DND-41 (cell line): ENCODE data around the gene TEX36.

Source experiments
- ATAC-seq: fragments of 200-7000 bp; cut with Tn5 transposase; 3 replicates; pipeline ENCODE4 v1.9.1; 2021; ENCODE audit warnings: low read depth; ENCODE audit not compliant: insufficient read depth
- DNase-seq: peaks from one replicate; pipeline ENCODE4 v3.0.0-alpha.2; 2020
- H2AFZ ChIP-seq: 2 replicates; pipeline ENCODE4 v1.6.0; 2012; ENCODE audit warnings: low read depth, low read length
- H3K27ac ChIP-seq: 2 replicates; pipeline ENCODE4 v1.5.1; 2012; ENCODE audit warnings: low read length, inconsistent platforms
- H3K27me3 ChIP-seq: fragments of 200-600 bp; sonication (generic); 2 replicates; pipeline ENCODE4 v1.6.0; 2012; ENCODE audit warnings: low read length, mild to moderate bottlenecking, inconsistent platforms; ENCODE audit not compliant: insufficient read depth, poor library complexity
- H3K36me3 ChIP-seq: 2 replicates; pipeline ENCODE4 v1.5.1; 2012; ENCODE audit warnings: low read length, inconsistent platforms; ENCODE audit not compliant: insufficient read depth
- H3K4me1 ChIP-seq: 2 replicates; pipeline ENCODE4 v1.5.1; 2012; ENCODE audit warnings: mild to moderate bottlenecking, low read length; ENCODE audit not compliant: insufficient read depth
- H3K4me2 ChIP-seq: 2 replicates; pipeline ENCODE4 v1.6.0; 2012; ENCODE audit warnings: mild to moderate bottlenecking, moderate library complexity, low read length, inconsistent platforms; ENCODE audit not compliant: insufficient read depth
- H3K4me3 ChIP-seq, 2 experiments: fragments of 200-600 bp in 1 of 2; shearing (Covaris generic) in 1 of 2; 2 replicates each; pipeline ENCODE4 v1.5.1; 2012 to 2016; ENCODE audit warnings: inconsistent platforms in 2 of 2, low read length in 2 of 2, mild to moderate bottlenecking in 2 of 2, low read depth in 1 of 2, moderate library complexity in 1 of 2
- H3K79me2 ChIP-seq: 2 replicates; pipeline ENCODE4 v1.6.0; 2012; ENCODE audit warnings: low read length, inconsistent platforms; ENCODE audit not compliant: insufficient read depth
- H3K9ac ChIP-seq: 2 replicates; pipeline ENCODE4 v1.6.0; 2012; ENCODE audit warnings: low read depth, mild to moderate bottlenecking, inconsistent platforms, low read length, moderate library complexity
- H3K9me3 ChIP-seq: 2 replicates; pipeline ENCODE4 v1.5.1; 2012; ENCODE audit warnings: low read length, moderate library complexity, mild to moderate bottlenecking, inconsistent platforms; ENCODE audit not compliant: insufficient read depth, severe bottlenecking
- H4K20me1 ChIP-seq: 2 replicates; pipeline ENCODE4 v1.6.0; 2012; ENCODE audit warnings: low read length; ENCODE audit not compliant: insufficient read depth
- CTCF ChIP-seq: IDR thresholded peaks from 2 replicates; pipeline ENCODE4 v1.5.1; 2012; ENCODE audit warnings: borderline replicate concordance, low read length, moderate library complexity, mild to moderate bottlenecking; ENCODE audit not compliant: poor library complexity, severe bottlenecking; ENCODE audit errors: extremely low read depth
- EZH2 ChIP-seq: IDR thresholded peaks from 3 replicates; pipeline ENCODE4 v1.6.1; 2012; ENCODE audit warnings: borderline replicate concordance, low read depth, mild to moderate bottlenecking, moderate library complexity, low read length, inconsistent platforms; ENCODE audit not compliant: severe bottlenecking

Gene TEX36

GRCh38 chr10:125683821-125684220 is 858 bp upstream of the TEX36 start:
- no peak overlapping the region for H3K4me2 ChIP-seq
- ATAC-seq (no peak), DNase-seq (no peak)
- TF ChIP-seq CTCF = no peak
- no peak for TF ChIP-seq EZH2
- no peak overlapping the region for H3K4me3 ChIP-seq
- no peaks in the 10 kb centered on the region for H4K20me1 ChIP-seq
- no peak overlapping the region for H3K9ac ChIP-seq
- H3K9me3 ChIP-seq = no peaks in the 10 kb centered on the region
- no peak overlapping the region for H3K27ac ChIP-seq
- H3K36me3 ChIP-seq = no peaks in the 10 kb centered on the region
- H3K79me2 ChIP-seq = no peaks in the 10 kb centered on the region
- H3K27me3 ChIP-seq = no peaks in the 10 kb centered on the region
- no peak overlapping the region for H2AFZ ChIP-seq
- no peaks in the 10 kb centered on the region for H3K4me1 ChIP-seq

GRCh38 chr10:125679436-125679835 is 3.5 kb downstream of the TEX36 start:
- ATAC-seq (no peak), DNase-seq (no peak)
- H3K9ac ChIP-seq = no peak overlapping the region
- peaks cover 2% of the 10 kb centered on the region for H3K9me3 ChIP-seq
- no peak overlapping the region for H3K4me3 ChIP-seq
- no peaks in the 10 kb centered on the region for H3K36me3 ChIP-seq
- TF ChIP-seq CTCF (no peak), EZH2 (no peak)
- no peak overlapping the region for H3K27ac ChIP-seq
- H3K4me1 ChIP-seq = no peaks in the 10 kb centered on the region
- no peaks in the 10 kb centered on the region for H3K79me2 ChIP-seq
- no peaks in the 10 kb centered on the region for H3K27me3 ChIP-seq
- H2AFZ ChIP-seq = no peak overlapping the region
- no peak overlapping the region for H3K4me2 ChIP-seq
- H4K20me1 ChIP-seq = no peaks in the 10 kb centered on the region

- no peaks in the 10 kb centered on the region for H3K9me3 ChIP-seq
- no peaks in the 10 kb centered on the region for H4K20me1 ChIP-seq
- H3K9ac ChIP-seq = no peak overlapping the region
- no peaks in the 10 kb centered on the region for H3K36me3 ChIP-seq
- H3K27me3 ChIP-seq = no peaks in the 10 kb centered on the region
- no peak overlapping the region for H3K4me3 ChIP-seq
- no peak overlapping the region for H3K4me2 ChIP-seq
- no peak overlapping the region for H2AFZ ChIP-seq
- DNase-seq (no peak), ATAC-seq (no peak)
- TF ChIP-seq EZH2 (no peak), CTCF (no peak)
- H3K4me1 ChIP-seq = no peaks in the 10 kb centered on the region
- no peaks in the 10 kb centered on the region for H3K79me2 ChIP-seq
- no peak overlapping the region for H3K27ac ChIP-seq
Measured at GRCh38 chr10:125672884-125673283, 10.1 kb downstream of the TEX36 start.

- Histone ChIP-seq H3K4me3 (no peak overlapping the region), H3K27ac (no peak overlapping the region)
- no peak for DNase-seq
Measured at GRCh38 chr10:125662584-125662983, 20.4 kb downstream of the TEX36 start.

More at GRCh38 chr10:125662584-125662983, 20.4 kb downstream of the TEX36 start:
- H3K9me3 ChIP-seq = no peaks in the 10 kb centered on the region
- H3K36me3 ChIP-seq = no peaks in the 10 kb centered on the region
- no peak for TF ChIP-seq CTCF
- no peaks in the 10 kb centered on the region for H4K20me1 ChIP-seq
- H3K4me1 ChIP-seq = no peaks in the 10 kb centered on the region
- no peak for ATAC-seq
- H3K27me3 ChIP-seq = no peaks in the 10 kb centered on the region
- H3K79me2 ChIP-seq = no peaks in the 10 kb centered on the region
- H2AFZ ChIP-seq = no peak overlapping the region
- H3K9ac ChIP-seq = no peak overlapping the region
- no peak overlapping the region for H3K4me2 ChIP-seq
